Measurements from ENCODE around the gene UBASH3A.

Gene UBASH3A

DNA sequence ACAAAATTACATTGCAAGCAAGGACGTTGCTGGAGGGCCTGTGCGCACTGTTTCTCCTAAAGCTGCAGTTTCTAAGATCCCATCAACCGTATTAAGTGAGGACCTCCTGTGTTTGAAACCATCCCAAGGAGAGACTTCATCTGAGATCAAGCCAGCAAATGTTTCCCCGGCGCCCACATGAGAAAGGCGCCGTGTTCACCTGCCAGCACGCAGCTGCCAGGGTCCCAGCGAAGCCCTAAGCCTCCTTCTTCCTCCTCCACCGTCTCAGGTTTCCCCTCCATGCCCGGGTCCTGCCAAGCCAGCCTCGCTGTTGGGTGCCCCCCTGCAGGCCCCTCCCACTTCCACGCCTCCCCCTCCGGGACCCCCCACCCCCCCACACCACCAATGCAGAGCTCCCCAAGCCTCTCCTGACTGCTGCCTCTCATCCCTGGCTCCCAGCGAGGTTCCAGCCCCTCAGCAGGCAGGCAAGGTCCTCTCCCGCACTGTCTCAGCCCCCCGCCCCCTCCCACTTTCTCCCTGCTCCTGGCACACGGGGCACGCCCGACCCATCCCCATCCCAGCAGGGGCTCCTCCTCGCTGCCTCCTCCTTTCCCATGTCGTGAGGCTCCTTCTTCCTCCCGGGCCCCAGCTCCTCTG lies 28.7 kb upstream of the UBASH3A start:
- no peak for FAIRE-seq

DNA sequence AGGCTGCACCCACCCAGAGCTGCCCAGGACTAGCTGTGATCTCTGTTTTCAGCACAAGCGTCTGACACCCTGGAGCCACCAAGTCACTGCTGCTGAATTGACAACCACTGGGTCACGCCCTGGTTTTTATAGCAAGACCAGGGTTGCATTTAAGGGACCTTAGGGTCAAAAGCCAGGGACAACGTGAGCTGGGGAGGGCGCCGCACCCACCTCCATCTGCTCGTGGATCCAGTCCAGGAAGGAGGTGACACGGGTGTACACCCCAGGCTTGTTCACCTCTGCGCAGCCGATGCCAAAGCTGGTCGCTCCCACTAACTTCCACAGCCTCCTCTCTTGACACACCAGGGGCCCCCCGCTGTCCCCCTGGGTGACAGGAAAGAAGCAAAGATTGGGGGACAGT lies 28.2 kb upstream of the UBASH3A start:
- FAIRE-seq, result no peak

DNA sequence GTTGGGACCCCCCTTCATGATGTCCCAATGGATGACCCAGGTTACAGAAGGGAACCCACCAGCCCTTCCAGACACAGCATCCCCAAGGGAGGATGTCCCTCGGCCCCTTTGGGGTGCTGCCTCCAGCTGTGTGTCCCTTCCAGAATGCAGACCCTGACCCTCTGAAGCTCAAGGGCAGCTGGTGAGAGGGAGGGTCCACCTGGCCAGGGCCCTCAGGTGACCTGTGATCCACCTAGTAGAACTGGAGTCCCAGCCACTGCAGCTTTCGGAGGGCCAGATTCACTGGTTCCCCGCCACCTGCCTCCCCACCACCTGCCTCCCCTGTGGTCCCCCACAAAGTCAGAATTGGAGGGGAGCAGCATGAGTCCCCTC lies 27.8 kb upstream of the UBASH3A start:
- no peak for FAIRE-seq

DNA sequence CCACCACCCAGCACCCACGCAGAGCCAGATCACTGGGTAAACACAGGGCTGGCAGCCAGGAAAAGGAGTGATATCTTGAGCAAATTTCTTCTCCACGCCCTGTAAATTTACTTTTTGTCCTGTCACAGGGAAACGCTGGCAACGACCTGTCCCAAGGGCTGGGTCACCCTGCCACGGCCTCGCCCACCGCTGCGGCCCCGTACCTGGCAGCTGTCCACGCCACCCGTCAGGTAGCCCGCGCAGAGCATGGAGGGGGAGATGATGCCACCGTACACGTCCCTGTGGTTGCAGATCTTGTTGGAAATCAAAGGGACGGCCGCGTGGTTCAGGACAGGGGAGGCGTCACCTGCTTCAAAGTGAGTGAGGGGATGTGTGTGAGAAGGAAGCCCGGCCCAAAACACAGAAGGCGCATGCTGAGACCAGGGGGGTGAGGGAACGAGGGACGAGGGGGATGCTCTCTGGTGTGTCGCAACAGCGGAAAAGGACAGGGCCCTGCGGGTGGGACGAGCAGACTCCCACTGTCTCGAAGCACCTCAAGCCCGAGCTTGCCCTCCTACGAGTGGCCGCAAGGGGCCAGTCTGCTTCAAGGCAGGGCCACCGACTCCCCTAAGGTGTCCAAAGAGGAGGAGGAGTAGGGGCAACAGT lies 27.2 kb upstream of the UBASH3A start:
- no peak for FAIRE-seq

DNA sequence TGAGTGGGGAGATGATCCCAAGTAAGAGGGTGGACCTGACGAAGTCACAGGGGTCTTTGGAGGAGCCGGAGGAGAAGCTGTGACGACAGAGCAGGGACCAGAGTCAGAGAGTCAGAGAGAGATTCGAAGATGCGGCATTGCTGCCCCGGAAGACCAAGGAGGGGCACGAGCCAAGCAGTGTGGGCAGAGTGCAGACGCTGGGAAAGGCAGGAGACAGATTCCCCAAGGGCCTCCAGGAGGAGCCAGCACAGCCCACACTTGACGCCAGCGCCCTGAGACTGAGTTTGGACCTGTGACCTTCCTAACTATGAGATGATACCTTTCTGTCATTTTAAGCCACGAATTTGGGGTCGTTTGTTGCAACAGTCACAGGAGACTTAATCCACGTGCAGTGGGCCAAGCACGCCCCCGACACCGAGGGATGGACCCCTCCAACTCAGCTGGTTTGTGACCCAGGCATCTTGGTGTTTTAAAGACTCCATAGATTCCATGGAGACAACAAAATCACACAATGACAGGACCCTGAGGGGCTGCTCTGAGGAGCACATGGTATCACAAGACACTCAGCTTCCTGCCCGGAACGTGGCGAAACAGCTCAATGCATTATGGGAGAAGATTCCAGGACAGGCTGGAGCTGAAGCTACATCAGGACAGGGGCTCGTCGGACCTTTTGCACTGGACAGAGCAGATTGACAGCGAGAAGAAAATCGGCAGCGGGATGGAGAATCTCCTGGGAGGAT lies 26.3 kb upstream of the UBASH3A start:
- no peak for FAIRE-seq

DNA sequence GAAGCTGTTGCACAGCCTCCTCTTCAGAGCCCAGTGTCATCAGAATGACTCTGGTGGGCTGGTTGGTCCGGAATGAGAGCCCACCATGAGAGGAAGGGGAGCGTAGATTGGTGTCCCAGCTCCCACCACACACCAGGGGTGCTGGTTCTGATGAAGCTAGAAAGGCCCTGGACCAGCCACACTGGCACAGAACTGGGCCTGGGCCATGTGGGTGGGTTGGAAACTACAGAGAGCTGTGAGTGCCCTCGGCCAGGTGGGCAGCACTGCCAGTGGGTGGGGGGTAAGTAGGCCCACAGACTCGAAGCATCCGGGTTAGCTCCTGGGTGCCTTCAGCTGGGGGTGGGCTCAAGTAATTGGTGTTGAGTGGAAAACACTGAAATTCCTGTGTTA lies 25.8 kb upstream of the UBASH3A start:
- FAIRE-seq, result no peak

DNA sequence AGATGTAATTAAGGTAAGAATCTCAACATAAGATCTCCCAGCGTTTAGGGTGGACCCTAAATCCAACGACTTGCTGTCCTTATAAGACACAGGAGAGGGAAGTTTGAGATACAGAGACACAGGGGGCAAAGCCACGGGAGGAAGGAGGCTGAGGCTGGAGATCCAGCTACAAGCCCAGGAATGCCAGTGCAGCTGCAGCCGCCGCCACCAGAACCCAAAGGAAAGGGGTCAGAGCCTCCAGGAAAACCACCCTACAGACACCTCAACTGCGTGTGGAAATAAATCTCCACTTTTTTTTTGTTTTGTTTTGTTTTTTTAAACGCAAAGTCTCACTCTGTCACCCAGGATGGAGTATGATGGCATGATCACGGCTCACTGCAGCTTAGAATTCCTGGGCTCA lies 25.3 kb upstream of the UBASH3A start:
- FAIRE-seq, result no peak

DNA sequence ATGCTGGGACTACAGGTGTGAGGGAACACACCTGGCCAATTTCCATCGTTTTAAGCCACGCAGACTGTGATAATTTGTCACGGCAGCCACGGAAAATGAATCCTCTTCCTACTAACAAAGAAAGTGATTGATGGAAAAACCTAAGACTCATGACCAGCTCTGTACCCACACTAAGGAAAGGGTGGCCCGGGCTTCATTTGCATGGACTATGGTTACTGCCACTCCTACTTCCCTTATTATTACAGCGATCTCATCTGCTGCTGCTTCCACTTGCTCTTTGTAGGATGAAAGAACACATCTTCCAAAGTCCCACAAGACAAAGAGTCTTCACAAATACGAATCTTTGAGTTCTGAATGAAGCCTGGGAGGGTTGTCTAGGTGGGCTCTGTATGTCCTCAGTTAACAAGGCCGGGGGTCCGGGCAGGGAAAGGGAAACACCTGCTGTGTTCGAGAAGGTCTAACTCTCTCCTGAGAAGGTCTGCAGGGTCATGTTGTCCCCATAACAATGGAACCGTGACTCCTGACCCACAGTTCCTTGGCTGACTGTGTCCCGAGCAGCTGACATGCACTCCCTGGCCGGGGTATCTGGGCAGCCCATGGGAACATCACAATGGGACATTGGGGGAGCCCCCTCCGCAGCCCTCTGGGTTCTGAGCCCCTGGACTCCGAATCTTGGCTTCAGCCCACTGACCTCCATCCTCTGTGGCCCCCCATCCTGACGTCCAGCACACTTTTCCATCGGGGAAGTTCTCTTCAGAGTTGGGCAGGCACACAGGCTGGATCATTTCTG lies 24.1 kb upstream of the UBASH3A start:
- no peak for FAIRE-seq

DNA sequence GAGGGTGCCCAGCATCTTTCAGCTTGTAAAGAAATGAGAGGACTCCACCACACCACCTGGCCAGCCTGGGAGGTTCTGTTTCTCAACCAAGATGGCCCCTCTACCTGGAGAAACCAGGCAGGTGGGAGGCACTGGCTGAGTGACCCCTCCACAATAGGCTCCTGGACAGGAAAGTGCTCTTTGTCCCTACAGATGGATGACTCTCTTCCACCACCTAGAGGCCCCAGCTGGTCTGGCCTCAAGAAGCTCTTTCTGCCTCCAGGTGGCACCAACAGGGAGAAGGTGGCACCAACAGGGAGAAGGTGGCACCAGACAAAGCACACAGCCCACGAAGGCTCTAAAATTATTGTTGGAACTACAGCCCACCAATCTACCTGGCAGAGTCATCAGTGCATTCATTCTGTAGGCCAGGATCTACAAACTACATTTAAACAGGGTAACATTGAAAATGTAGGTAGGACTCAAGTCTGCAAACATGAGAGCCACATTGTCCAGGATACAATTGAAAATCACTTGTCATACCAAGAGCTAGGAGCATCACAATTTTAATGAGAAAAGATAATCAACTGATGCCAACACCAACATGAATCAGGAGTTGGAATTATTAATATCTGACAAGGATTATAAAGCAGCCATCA lies 22.2 kb upstream of the UBASH3A start:
- no peak for FAIRE-seq

DNA sequence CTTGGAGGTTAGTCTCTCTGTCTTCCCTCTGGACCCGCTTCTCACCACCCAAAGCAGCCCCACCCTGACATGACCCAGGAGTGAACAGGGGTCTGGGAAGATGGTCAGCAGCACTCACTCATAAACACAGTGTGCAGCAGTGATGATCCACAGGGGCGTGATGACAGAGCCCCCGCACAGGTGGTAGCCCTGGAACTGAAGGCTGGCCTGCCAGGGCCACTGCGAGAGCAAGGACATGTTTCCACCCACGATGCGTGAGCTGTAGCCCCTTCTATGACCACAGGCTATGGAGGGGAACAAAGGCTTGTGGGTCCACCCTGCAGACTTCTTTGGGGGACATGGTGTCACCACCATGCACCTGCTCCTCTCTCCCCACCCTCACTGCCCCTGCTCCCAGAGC lies 20.8 kb upstream of the UBASH3A start:
- FAIRE-seq, result no peak

DNA sequence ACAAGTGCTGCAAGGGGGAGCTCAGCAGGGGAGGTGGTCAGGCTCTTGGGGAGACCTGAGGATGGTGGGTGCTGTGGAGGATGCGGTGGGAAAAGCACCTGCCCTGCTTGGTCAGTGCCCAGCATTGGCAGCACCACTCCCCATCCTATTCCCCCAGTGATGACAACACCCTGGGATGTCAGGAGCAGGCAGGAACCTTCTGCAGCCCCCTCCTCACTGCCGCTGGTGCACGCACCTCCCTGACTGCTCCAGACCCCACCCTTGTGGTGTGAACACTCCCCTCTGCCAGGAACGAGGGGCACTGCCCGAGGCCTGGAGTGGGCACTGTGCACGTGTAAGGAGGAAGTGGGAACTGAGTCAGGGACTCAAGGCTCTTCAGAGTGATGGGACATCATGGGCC lies 20.4 kb upstream of the UBASH3A start:
- no peak for FAIRE-seq

DNA sequence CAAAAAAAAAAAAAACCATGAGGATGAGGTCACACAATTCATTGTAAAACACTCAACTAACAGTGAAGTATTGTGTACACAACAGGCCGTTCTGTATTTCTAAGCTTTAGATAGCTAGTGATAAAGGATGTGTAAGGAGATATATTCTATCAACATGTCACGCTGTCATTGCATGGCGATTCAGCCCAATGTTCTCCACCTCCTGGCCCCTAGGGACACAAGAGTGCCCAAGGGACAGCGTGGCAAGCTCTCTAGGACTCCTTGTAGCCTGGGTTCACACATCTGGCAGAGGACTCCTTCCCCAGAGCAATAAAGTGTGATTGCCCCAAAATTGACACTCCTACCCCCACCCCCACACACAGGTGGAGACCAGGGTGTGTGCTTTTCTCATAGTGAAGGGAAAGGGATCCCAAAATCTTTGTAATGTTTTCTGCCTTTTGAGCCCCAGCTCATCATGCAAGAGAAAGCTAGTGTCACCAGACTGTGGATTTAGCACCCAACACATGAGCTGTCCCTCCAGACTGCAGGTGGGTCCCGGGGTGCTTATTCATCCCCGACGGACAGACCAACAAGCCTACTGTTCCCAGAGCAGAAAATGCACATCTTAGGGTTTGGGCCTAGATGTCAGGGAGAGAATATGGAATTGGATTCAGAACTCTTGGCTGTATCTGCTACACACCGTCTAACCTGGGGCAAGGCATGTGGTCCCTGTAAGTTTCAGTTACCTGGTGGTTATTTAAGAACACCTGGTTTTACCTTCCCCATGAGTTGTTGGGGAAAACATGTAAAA lies 19.4 kb upstream of the UBASH3A start:
- no peak for FAIRE-seq

DNA sequence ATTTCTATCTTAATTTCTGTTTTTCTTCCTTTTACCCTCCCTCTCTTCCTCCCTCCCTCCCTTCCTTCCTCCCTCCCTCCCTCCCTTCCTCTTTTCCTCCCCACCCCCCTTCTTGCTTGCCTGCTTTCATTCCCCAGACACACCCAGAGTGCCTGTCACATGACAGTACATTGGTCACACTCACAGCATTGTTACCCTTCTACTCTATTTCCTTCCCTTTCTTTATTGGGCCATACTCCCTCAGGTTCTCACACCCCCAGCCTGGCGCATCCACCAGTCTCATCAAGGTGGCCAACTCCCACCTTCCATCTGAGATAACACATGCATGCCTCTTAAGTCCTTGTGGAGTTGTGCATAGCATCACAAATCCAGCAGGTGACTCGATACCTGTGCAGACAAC lies 18.7 kb upstream of the UBASH3A start:
- FAIRE-seq, result no peak

DNA sequence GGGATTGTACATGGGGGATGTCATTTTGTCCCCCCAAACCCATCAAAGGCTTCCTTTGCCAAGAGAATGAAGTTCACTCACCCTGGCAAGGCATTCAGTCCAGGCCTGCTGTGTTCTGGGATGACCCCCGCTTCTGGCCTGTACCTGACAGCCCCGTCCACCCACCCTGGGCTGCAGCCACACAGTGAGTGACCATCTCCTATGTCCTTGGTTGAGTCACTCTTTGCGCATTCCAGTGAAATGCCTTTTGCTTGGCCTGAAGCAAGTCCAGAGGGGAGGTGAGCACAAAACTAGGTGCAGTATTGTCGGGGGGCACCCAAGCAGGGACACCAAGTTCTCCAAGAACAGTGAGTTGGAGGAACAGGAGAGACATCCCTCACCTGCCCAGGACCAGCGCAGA lies 18.1 kb upstream of the UBASH3A start:
- FAIRE-seq, result no peak

DNA sequence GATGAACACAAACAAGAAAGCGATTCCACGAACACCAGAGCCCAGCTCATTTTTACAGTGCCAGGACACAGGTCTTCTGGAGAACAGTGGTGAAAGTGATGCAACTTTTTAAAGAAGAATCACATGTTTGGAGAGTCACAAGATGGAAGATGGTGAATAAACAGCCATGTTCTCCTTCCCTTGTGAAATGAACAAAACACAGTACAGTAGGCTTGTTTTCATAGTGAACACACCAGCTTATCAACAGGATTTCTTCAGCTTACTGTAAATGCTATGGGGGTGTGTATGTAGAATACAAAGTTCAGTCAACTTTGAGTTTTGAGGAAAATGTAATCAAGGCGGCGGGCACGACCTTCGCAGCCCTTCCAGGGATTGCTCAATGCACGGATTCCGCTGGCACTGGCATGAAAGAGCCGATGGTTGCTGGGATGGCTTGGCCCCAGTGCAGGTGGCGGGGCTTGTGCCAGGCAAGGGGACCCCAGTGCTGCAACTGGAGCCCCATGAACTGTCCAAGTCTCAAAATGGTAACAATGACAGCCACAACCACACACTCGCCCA lies 17.6 kb upstream of the UBASH3A start:
- FAIRE-seq, result no peak

DNA sequence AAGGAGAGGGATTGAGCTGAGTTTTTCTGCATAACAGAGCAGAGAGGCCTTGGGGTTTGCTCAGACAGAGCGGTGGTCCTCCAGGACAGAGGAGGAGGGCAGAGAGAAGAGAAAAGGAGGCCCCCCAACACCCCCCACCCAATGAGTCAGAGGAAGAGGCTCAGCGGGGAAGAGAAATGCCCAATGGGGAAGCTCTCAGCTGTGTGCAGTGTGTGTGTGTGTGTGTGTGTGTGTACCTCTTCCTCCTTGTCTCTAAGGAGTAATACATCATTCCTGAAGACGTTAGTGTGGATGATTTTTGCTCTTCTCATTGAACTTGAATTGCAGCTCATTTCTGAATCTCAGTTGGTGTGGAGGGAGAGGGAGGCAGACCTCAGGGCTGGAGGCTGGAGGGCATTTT lies 16.5 kb upstream of the UBASH3A start:
- FAIRE-seq, result no peak

DNA sequence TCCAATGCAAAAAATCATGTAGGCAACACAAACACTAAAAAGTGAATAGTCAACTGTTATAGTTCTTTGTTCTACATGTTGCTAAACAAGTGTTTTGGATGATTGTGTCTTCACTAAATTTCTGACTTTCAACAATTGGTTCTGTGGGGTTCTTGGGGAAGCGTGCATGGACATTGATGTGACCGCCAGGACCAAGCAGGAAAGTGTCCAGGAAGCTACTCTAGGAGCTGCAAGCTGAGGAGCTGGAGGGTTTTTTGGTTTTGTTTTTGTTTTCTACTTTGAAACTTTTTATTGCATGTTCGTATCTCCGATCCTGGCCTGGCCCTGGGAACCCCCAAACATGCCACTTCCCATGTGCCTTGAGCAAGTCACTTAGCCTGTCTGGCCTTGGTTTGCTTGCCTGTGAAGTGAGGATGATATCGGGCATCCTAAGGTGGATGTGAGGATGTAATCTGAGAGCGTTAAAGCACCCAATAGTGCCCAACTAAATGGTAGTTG lies 15.8 kb upstream of the UBASH3A start:
- FAIRE-seq, result no peak

DNA sequence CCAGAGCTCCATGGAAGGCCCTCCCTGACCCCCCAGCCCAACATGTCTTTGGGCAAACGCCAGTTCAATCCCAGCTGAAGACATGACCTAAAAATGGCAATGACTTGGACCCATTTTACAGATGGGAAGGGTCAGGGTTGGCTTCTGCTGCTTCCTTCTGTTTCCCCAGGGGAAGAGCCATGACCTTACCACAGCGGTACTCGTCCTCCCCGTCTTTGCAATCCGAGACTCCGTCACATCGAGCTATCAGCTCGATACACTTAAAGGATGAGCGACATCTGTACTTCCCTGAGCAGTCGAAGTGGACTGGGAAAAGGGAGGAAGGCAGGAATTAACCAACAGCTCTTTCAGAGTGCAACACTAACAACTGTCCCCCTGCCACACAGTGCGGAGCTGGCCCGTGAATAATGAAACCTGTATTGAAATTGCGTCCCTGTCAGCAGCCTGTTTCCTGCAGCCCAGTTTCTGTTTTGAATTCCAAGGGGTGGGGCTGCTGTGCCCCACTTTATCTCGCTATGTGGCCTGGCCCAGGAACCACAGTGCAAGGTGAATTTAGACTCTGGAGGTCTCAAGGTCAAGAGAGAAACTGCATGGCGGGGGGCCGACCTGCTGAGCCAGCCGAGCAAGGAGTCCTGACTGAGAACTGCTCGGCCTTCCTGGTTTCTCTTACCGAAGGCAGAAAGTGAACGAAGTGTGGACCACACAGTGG lies 14.8 kb upstream of the UBASH3A start:
- no peak for FAIRE-seq

DNA sequence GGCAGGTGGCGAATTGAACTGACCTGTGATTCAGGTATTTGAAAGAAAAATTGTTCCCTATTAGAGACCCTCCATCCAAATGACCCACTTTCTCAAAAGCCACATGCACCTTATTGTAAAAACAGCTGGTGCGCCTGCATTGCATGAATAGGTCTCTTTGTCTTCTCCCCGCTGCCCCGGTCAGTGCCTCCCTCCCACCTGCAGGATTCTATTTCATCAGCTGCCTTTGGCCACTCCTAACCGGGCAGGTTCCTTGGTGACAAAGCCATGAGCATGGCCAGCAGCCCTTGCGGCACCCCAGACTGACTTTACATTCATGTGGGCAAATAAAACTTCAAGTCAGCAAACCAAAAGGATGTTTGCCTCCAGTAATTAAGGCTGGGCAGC lies 14.3 kb upstream of the UBASH3A start:
- FAIRE-seq, result no peak

DNA sequence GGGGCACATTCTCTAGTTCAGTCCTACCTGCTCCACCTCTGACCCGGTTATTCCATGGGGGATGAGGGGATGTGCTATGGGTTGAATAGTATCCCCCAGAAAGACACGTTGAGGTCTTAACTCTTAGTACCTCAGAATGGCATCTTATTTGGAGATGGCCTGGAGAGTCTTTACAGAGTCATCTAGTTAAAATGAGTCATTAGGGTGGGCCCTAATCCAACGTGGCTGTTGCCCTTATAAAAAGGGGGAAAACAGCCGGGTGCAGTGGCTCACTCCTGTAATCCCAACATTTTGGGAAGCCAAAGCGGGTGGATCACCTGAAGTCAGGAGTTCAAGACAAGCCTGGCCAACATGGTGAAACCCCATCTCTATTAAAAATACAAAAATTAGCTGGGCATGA lies 13.5 kb upstream of the UBASH3A start:
- FAIRE-seq, result no peak

DNA sequence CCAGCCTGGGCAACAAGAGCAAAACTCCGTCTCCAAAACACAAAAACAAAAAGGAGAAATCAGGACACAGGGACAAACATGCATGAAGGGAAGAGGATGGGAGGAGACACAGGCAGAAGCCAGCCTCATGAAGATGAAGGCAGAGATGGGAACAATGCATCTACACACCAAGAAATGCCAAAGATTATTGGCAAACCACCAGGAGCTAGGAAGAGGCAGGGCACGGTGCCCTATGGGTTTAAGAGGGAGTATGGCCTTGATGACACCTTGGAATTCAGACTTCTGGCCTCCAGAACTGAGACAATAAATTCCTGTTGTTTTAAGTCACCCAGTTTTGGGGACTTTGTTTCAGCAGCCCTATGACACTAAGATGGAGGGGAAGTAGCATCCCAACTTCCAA lies 13.0 kb upstream of the UBASH3A start:
- FAIRE-seq, result no peak
